ENCODE results near the gene PLD6.

DNA sequence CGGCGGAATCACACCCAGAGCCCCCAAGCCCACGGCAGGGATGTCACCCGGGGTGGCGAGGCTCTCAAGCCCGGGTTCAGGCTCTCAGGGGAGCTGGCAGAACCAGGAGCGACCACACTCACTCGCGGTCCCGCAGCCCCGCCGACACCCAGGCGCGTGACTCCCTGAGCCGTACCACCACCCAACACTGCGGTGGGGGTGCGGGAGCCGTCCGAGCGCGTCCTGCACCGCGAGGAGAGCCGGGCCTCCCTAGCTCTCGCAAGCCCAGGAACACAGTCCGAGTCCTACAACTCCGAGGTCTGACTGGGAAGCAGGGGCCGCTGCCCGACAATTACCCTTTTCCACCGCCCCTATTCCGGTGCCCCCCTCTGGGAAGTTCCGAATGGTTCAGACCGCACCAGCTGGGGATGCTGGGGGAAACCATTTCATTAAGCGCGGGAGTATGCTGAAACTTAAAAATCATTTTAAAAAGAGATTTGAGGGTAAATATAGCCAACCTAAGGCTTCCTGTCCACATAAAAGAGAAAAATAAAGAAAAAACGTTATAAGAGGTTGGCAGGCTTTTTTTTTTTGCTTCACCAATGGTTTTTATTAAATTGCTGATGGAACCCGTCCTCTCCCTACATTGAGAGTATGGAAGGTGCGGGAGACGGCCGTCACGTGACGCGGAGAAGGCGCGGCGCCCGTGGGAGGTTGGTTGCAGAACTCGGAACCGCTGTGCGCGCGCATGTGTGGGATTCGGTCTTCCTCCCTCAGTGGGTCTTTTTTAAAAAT is 31.1 kb upstream of the PLD6 start, which contains the start of gene FLCN:
- TF ChIP-seq POLR2A (IDR thresholded peaks at IDR 0.05; ENCODE audit: low read length) (peak; percentile 85), GATA1 (IDR thresholded peaks at IDR 0.05; ENCODE audit: low read depth, low read length) (no peak)
